Astrocyte of the hippocampus (primary cell): ENCODE results near the gene GOLGA6L10.
"Not testable (repeated sequence)": the region's sequence is repeated elsewhere in the genome, so short reads cannot be mapped to it uniquely, and the experiment has no call there.

ENCODE experiments used
- DNase-seq: peaks from one replicate; pipeline ENCODE4 v3.0.0; 2011; ENCODE audit warnings: low read depth, low spot score

Gene GOLGA6L10

GRCh38 chr15:82343851-82344250, 5.4 kb downstream of the GOLGA6L10 start:
- not testable (repeated sequence) for DNase-seq

- not testable (repeated sequence) for DNase-seq
Measured at GRCh38 chr15:82342632-82343374, 6.5 kb downstream of the GOLGA6L10 start.

- DNase-seq: not testable (repeated sequence)
Measured at GRCh38 chr15:82338573-82338972, 10.7 kb downstream of the GOLGA6L10 start.

- not testable (repeated sequence) for DNase-seq
Measured at GRCh38 chr15:82338053-82338452, 11.2 kb downstream of the GOLGA6L10 start.

DNA sequence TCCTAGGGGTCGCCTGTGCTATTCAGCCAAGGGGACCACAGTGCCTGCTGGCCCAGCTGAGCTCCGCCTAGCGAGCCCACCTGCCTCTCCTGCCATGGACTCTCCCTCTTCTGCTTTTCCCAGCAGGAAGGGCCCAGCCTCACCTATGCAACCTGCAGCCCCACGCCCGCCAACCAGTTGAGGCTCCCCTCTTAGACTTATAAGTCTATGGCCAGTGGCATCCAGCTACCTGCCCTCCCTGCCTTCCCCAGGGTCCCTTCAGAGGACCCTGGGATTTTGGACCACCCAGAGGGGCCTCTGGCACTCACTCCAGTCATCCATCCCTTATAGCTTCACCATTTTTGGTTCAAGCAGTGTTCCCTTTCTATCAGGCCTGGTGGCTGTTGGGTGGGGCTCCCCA, 12.2 kb downstream of the GOLGA6L10 start:
- DNase-seq: not testable (repeated sequence)

GRCh38 chr15:82336180-82336647, 13.1 kb downstream of the GOLGA6L10 start:
- not testable (repeated sequence) for DNase-seq

- DNase-seq: not testable (repeated sequence)
Measured at GRCh38 chr15:82335006-82335405, 14.3 kb downstream of the GOLGA6L10 start.

DNA sequence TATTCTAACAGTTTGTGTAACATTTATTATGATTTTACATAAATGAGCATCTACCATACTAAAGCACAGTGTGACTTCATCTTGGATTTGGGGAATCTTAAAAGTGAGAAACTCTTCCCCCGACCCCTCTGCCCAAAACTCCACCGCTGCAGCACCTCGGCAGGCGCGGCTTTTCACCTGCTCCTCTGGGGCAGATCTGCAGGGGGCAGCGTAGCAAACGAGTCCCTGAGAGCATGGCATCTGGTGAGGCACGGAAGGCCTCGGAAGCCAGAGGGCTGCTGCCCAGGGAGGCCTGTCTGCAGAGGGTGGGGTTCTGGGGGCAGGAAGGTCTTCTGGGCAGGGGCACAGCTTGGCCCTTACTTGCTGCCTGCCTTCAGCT, 14.7 kb downstream of the GOLGA6L10 start:
- not testable (repeated sequence) for DNase-seq

DNA sequence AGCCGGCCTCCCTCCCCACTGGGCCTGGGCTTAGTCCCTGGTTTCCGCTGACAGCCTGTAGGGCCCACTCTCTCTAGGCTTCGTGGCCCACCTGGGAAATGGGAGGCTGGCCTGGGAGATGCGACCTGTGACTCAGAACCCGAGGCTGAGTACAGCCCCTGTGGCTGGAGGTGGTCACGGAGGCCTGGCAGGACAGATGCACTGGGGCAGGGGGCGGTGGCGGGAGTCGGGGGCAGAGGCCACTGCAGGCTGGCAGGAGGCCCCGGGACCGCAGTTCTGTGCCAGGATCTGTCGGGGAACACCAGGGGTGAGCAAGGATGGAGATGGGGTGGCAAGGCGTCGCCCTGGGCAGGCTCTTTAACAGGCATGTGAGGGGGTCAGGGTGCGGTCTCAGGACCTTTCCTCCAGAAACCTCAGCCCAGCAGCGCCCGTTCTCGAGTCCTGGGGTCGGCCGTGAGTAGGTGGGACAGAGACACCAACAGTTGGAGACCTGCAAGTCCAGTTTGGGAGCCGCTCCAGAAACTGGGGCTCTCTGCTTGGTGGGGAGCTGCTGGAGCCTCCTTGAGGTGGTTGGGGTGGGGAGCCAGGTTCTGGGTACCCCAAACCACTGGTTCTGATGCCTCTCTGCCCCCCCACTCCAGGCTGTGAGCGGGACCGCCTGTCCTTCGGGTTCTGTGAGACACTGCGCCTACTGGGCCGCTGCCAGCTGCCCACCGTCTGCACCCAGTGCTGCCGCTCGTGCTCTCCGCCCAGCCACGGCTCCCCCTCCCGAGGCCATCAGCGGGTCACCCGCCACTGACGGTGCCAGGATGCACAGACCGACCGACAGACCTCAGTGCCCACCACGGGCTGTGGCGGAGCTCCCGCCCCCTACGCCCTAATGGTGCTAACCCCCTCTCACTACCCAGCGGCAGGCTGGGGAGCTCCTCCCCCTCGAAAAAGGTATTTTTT, 15.4 kb downstream of the GOLGA6L10 start:
- not testable (repeated sequence) for DNase-seq

DNA sequence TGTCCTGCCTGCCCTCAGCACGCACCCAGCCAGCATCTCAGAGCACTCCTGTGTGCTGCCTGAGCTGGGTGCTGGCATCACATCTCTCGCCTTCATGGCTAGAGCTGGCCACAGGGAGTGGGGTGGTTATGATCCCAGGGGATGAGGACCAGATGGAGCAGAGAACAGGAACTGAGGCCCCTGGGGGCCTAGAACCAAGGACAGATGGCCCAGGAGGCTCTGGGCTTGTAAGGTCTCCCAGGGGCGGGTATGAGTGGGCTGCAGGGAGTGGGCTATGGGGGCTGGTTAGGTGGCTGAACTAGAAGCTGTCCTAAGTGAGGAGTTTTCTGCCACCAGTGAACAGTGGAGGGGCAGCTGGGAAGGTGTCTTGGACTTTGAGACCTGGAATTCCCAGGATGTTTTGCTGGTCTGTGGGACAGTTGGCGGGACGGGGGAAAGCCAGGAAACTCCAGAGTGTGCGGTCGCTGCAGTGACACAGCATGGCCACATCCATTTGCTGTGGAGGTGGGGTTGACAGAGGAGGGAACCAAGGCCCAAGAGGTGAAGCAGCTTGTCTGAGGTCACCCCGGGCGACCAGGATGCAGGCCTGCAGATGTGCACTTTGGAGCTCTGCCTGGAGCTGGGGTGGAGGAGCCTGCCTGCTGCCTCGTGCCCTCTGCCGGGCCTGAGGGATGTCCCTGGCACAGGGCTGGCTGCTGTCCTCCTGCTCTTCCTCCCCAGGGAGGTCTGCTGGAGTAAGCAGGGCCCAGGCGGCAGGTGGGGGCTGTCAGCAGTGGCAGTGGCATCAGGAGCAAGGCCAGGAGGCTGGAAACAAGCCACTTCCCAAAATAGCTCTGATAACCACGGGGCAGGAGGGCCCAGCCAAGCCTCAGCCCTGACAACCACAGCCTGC, 16.3 kb downstream of the GOLGA6L10 start:
- not testable (repeated sequence) for DNase-seq

GRCh38 chr15:82331576-82332304, 17.5 kb downstream of the GOLGA6L10 start:
- not testable (repeated sequence) for DNase-seq

- DNase-seq: not testable (repeated sequence)
Measured at GRCh38 chr15:82330921-82331320, 18.4 kb downstream of the GOLGA6L10 start.

GRCh38 chr15:82329039-82329438, 20.2 kb downstream of the GOLGA6L10 start:
- DNase-seq: not testable (repeated sequence)

DNA sequence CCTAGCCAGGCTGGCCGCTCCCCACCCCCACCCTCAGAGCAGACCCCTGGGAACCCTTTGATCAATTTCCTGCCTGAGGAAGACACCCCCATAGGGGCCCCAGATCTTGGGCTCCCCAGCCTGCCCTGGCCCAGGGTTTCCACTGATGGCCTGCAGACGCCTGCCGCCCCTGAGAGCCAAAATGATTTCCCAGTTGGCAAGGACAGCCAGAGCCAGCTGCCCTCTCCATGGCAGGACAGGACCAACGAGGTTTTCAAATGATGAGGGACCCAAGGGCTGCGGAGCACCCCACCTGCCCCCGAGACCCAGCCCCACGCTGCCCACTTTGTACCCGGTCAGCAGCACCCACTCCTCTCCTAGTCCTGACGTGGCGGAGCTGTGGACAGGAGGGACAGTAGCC, 21.9 kb downstream of the GOLGA6L10 start:
- not testable (repeated sequence) for DNase-seq

- not testable (repeated sequence) for DNase-seq
Measured at GRCh38 chr15:82326896-82327295, 22.4 kb downstream of the GOLGA6L10 start.

DNA sequence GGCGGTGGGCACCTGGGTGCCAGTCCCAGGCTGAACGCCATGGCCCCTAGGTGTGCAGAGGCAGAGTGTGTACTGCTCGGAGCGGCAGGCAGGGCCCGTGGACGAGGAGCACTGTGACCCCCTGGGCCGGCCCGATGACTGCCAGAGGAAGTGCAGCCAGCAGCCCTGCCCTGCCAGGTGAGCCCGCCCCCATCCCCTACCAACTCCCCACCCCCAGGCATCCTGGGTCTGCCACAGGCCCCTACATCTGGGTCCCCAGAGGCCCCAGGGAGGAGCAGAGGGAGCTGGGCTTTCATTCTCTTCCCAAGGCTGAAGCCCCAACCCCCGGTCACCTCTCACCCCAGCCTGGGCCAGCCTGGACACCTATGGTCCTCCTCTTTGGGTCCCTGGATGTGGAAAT, 23.6 kb downstream of the GOLGA6L10 start:
- not testable (repeated sequence) for DNase-seq

- DNase-seq: not testable (repeated sequence)
Measured at GRCh38 chr15:82324831-82325230, 24.4 kb downstream of the GOLGA6L10 start.

- not testable (repeated sequence) for DNase-seq
Measured at GRCh38 chr15:82322488-82322887, 26.8 kb downstream of the GOLGA6L10 start.

GRCh38 chr15:82320861-82321260, 28.4 kb downstream of the GOLGA6L10 start:
- DNase-seq: not testable (repeated sequence)

DNA sequence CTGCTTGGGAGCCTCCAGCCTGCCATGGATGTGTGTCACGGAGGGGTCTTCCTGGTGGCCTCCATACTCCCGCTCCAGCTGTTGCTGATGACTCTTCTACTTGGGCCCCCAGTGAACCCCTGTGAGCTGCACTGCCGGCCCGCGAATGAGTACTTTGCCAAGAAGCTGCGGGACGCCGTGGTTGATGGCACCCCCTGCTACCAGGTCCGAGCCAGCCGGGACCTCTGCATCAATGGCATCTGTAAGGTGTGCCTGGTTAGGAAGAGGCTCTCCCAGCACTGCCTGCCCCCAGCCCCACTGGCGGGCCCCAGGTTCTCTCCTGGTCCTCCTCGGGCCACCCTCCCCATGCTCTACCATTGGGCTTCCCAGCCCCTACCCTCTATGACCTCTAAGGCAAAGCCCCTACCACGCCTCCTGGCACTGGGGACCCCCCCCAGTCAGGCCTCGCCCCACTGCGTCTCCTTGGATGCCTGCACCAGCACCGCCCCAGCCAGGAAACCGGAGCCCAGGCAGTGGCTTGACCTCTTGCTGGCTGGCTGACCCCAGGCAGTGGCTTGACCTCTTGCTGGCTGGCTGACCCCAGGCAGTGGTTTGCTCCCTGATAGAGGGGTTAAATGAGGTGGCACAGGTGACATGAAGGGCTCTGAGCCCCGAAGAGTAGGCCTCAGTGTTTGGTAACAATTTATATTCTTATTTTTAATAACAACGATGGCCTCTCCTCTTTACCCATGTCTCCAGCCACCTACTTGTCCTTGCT, 29.6 kb downstream of the GOLGA6L10 start:
- DNase-seq: not testable (repeated sequence)
